Measurements from ENCODE around the gene NTNG2.

The NTNG2 gene

GRCh38 chr9:132207839-132208615, 46.2 kb downstream of the NTNG2 start:
- no peak for DNase-seq

GRCh38 chr9:132209228-132209627, 47.4 kb downstream of the NTNG2 start:
- DNase-seq: no peak

- DNase-seq: no peak
These were observed 48.8 kb downstream of the NTNG2 start for GRCh38 chr9:132210472-132211145.

GRCh38 chr9:132211570-132211969, 49.7 kb downstream of the NTNG2 start:
- no peak for DNase-seq

- no peak for DNase-seq
These were observed 52.3 kb downstream of the NTNG2 start for GRCh38 chr9:132214027-132214622.

- no peak for DNase-seq
These were observed 55.2 kb downstream of the NTNG2 start for GRCh38 chr9:132216861-132217619.

- DNase-seq: no peak
These were observed 56.4 kb downstream of the NTNG2 start for GRCh38 chr9:132218208-132218607.

GRCh38 chr9:132221941-132222340, 60.1 kb downstream of the NTNG2 start:
- no peak for DNase-seq

GRCh38 chr9:132224645-132225044, 62.8 kb downstream of the NTNG2 start:
- DNase-seq: no peak

- DNase-seq: no peak
These were observed 64.9 kb downstream of the NTNG2 start for GRCh38 chr9:132226571-132227430.

GRCh38 chr9:132228062-132228461, 66.2 kb downstream of the NTNG2 start:
- no peak for DNase-seq

- no peak for DNase-seq
These were observed 68.7 kb downstream of the NTNG2 start for GRCh38 chr9:132230605-132231004.

GRCh38 chr9:132231019-132231701, 69.3 kb downstream of the NTNG2 start:
- DNase-seq: no peak

GRCh38 chr9:132232522-132232921, 70.7 kb downstream of the NTNG2 start:
- no peak for DNase-seq

GRCh38 chr9:132233138-132233537, 71.3 kb downstream of the NTNG2 start:
- DNase-seq: no peak

GRCh38 chr9:132234535-132234934, 72.7 kb downstream of the NTNG2 start:
- DNase-seq: no peak

GRCh38 chr9:132235125-132235524, 73.3 kb downstream of the NTNG2 start:
- no peak for DNase-seq

- DNase-seq: peak; percentile 70
These were observed 74.2 kb downstream of the NTNG2 start for GRCh38 chr9:132235894-132236661.

GRCh38 chr9:132236662-132237311, 74.9 kb downstream of the NTNG2 start:
- no peak for DNase-seq

GRCh38 chr9:132237481-132237880, 75.6 kb downstream of the NTNG2 start:
- DNase-seq: no peak

Measured in activated CD4-positive, alpha-beta T cell treated with anti-CD3 and anti-CD28 coated beads for 1 hour (primary cell).